NCI-H2171 (cell line): ENCODE measurements around the gene TVP23C.
A peak's percentile ranks its signal among the peaks of the same experiment; 100 is the strongest.
"Not testable (repeated sequence)": the region's sequence is repeated elsewhere in the genome, so short reads cannot be mapped to it uniquely, and the experiment has no call there.

Experiments
- DNase-seq: peaks from one replicate; lab custom pipeline; 2025; lab: John Stamatoyannopoulos, UW

Gene TVP23C

DNA sequence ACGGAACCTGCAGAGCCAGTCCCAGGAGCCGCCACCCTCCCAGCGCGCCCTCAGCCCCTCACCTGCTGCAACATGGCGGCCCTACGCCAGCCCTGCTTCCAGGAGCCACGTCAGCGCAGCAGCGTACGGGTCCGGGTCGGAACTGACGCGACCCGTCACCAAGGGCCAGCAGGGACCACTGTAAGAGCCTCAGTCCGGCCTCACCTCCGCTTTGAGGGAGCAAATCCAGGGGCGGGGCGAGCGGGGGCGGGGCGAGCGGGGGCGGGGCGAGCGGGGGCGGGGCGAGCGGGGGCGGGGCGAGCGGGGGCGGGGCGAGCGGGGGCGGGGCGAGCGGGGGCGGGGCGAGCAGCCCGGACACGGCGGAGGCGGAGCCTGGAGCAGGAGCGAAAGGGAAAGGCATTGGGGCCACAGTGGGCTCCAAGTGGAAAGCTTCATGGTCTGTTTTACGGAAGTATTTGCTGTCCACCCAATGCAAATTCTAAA is at the start of gene TVP23C:
TSS of gene TVP23C (minus strand) at position 109 of the 483 bp plus-strand sequence. CDS start at position 74, 35 bp downstream.
- DNase-seq: peak; percentile 17

DNA sequence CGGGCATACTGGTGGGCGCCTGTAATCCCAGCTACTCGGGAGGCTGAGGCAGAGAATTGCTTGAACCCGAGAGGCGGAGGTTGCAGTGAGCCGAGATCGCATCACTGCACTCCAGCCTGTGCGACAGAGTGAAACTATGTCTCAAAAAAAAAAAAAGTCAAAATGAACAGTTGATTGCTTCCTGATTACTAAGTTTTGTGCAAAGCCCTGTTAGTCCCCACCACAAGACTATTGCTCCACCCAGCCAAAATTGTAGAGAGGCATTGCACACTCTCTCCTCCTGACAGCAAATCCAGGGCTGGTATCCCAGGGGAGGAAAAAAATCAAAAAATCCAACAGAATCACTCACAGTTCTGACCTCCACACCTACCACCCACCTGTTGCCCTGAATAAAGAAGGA is 29.7 kb upstream of the TVP23C start:
- DNase-seq: not testable (repeated sequence)

DNA sequence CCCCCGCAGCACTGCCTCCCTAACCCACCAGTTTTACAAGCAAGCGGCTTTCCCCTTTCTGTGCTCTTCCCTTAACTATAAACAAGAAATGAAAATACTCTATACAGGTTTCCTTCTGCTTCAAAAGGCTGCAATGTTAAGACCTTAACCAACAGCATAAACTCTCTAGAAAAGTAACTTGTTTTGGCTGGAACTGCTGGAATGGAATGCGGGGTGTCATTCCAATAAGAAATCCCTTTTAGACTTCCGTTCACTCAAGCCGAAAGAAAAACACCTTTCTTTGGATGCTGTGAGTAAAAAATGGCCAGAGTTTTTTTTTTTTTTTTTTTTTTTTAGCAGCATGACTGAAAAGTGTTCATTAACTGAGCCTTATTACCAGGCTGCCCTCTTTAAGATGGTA is 28.7 kb upstream of the TVP23C start:
- DNase-seq: not testable (repeated sequence)

- not testable (repeated sequence) for DNase-seq
Observed at GRCh38 chr17:15590844-15591243, 27.6 kb upstream of the TVP23C start.

DNA sequence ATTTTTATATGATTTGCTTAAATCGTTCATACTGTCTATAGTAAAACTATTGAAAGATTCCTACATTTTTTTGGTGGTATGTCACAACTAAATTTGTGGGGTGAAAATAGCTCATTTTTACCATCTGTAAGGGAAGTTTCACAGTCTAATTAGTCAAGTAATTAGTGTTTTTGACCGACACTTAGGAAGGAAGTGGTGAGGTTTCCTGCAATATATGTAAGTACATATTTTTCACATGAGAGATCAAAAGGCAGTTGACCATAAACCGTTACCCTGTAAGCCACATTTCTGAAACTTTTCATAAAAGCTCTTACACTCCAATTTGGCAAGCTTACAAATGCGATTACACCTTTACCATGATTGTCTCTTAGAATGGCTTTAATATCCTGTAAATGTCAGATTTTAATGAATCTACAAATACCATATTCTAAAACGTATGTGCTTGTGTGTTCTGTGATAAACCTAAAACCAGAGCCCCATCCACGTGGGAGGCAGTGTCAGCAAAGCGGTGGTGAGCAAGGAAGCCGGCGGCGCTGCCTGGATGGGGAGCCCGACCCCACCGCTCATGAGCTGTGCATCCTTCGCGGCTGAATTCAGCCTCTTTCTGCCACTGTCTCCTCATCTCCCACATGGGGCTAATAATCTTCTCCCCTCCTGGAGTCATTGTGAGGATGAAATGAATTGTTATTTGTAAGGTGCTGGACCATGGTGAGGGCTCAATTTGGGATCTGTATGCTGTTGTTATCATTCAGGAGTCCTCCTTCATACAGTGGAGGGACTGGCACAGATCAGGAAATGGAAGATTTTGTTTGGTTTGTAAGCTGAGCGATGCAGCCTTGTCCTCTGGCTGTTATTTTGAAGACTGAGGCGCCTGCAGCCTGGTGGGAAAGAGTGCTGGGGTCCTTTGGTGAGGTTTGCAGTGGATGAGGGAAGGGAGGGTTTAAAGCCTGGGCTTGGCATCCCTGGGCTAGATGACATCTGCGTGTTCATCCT is 26.6 kb upstream of the TVP23C start:
- not testable (repeated sequence) for DNase-seq

GRCh38 chr17:15588017-15588416 is 24.7 kb upstream of the TVP23C start:
- DNase-seq: not testable (repeated sequence)

- not testable (repeated sequence) for DNase-seq
Observed at GRCh38 chr17:15583313-15583712, 20.0 kb upstream of the TVP23C start.

DNA sequence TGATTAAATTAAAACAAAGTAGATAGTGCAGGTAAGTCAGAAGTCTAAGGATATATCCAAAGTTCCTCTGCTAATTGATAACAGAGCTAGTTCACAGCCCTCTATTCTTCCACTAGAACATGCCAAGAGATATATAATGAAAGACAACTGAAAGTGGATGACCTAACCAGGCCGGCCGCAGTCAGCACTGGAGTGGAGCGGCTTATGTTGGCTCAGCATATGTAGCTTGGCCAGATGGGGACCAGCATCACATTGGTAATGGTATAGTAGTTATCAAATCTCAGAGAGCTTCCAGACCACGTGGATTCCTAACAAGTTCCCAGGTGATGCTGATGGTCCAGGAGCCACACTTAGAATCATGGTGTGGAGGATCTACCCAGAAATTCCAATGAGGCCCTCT is 18.2 kb upstream of the TVP23C start:
- DNase-seq: not testable (repeated sequence)

- not testable (repeated sequence) for DNase-seq
Observed at GRCh38 chr17:15576848-15577247, 13.6 kb upstream of the TVP23C start.

DNA sequence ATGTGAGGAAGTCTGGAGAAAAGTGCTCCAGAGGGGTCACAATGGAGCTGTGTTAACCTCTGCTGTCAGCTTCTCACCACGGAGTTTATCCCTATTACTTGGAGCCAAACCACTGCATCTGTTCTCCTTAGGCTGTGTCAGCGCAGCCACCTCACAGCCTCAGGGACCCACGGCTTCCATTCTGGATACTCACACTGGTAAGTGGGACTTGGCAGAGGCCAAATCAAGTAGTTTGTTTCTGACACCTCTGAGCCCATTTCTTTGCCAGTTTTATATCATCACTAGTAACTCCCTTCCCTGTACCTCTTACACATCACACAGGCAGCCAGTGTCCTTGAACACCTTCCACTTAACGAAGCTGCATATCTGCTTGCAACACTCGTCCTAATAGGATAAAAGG is 11.4 kb upstream of the TVP23C start:
- not testable (repeated sequence) for DNase-seq

DNA sequence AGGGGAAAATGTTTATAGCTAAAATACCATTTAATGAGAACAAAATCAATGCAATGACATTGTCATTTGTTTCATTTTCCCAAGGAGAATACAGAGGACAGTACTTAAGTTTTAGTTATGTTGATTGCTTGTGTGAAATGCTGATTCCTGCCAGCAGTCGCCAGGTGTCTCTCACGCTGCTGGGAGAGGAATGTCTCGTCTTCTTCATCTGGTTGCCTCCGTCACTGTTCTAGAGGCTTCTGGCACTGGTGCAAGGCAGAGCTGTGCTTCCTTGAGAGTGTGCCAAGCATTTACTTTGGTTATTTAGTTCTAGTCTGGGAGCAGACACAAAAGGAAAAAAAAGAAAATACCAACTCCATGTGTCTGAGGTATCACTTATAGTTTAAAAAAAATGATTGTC is 10.6 kb upstream of the TVP23C start:
- not testable (repeated sequence) for DNase-seq

- not testable (repeated sequence) for DNase-seq
Observed at GRCh38 chr17:15562613-15563374, 489 bp downstream of the TVP23C start.

DNA sequence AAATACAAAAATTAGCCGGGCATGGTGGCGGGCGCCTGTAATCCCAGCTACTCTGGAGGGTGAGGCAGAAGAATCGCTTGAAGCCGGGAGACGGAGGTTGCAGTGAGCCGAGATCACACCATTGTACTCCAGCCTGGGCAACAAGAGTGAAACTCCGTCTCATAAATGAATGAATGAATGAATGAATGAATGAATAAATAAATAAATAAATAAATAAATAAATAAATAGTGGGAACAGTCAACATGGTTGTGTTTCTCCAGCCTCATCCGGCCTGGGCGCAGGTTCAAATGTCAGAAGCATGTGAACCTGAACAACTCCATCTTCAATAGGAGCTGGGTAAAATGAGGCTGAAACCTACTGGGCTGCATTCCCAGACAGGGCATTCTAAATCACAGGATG is 1.8 kb downstream of the TVP23C start:
- DNase-seq: not testable (repeated sequence)

- DNase-seq: not testable (repeated sequence)
Observed at GRCh38 chr17:15558403-15559105, 4.7 kb downstream of the TVP23C start.

- DNase-seq: not testable (repeated sequence)
Observed at GRCh38 chr17:15557334-15557832, 5.9 kb downstream of the TVP23C start.

DNA sequence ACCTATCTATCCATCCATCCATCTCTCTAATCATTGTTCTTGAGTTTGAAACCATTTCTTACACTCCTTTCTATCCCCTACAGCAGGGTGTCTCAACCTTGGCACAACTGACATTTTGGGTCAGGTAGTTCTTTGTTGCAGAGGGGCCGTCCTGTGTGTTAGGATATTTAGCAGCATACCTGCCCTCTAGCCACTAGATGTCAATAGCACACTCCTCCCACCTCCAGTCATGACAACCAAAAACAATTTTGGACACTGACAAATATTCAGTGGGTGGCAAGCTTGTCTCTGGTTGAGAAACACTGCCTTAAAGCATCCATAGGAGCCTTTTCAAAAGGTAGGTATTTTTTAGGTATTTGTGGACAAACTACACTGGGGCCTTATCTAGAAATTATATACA is 10.4 kb downstream of the TVP23C start:
- not testable (repeated sequence) for DNase-seq

DNA sequence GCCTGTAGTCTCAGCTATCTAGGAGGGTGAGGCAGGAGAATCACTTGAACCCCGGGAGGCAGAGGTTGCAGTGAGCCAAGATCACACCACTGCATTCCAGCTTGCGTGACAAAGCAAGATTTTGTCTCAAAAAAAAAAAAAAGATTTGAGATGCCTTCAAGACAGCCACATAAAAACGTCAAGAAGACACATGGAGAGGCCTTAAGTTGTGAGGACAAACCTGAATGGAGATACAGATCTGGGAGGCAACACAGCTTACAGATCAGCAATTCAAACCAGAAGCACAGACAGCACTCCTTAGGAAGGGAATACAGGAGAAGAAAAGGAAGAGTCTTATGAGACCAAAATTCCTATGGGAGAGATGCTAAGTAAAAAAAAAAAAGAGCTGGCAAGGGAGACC is 13.7 kb downstream of the TVP23C start:
- not testable (repeated sequence) for DNase-seq

GRCh38 chr17:15546604-15547003 is 16.7 kb downstream of the TVP23C start:
- not testable (repeated sequence) for DNase-seq

DNA sequence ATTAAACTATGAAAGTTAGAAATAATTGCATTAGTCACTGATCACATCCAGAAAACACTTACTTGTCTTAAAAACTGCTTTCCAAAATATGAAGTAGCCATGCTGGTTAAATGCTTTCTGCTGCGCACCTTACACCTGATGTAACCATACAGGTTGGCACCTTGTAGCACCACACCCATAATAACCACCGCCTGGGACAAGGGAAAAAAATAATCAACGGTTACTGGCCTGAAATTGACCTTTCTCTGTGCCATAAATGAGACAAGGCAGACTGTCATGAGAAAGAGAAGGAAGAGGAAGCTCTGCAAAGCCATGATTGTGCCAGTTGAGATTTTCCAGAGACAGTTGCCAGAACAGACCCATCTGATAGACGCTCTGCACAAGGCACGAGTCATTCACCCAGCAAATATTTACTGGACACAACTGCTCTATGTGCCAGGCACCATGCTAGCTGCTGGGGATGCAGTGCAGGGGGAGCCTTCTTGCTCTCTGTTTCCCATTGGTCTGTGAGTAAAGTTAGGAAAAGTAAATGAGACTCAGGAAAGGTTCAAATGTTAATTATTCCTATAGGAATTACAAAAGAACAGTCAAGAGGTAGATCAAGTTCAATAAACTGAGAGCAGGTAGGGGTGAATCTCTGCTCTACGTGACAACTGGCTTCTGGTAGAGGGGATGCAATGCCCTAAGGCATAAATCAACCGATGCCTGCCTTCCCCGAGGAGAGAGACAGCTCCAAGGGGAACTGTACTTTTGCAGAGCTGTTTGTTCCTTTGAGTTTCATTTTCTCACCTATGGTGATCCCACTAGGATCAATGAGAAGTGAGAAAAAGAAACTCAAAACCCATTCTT is 22.7 kb downstream of the TVP23C start:
- DNase-seq: not testable (repeated sequence)

DNA sequence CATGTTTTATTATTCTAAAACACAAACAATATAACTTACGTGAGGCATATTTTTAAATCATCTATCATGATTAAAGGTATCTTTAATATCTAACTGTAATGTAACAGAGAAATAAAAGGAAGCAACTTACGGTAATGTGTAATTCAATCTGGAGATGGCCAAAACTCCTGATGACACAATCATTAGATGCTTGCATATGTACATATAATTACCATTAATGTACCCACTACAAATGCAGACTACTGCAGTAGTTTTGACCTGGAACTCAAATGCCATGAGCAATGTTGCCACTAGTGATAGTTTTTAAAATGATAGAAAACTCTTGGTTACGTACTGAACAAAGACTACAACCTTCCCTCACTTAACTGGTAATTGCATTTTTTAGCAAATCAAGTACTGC is 30.2 kb downstream of the TVP23C start:
- DNase-seq: not testable (repeated sequence)
